Choroid plexus epithelial cell (primary cell): Measurements from ENCODE around the gene TRAP1.

Experiments used
- DNase-seq: peaks from one replicate; pipeline ENCODE4 v3.0.0-alpha.2; 2010; ENCODE audit warnings: low read depth
- H3K4me3 ChIP-seq: 2 replicates; pipeline ENCODE4 v1.5.1; 2011; ENCODE audit warnings: low read depth, mild to moderate bottlenecking, control low read depth, low read length, moderate library complexity
- CTCF ChIP-seq: conservative IDR thresholded peaks from 2 replicates; pipeline ENCODE4 v1.5.1; 2011; ENCODE audit warnings: low read depth, mild to moderate bottlenecking, control low read depth, inconsistent platforms, low read length, moderate library complexity

Gene TRAP1

DNA sequence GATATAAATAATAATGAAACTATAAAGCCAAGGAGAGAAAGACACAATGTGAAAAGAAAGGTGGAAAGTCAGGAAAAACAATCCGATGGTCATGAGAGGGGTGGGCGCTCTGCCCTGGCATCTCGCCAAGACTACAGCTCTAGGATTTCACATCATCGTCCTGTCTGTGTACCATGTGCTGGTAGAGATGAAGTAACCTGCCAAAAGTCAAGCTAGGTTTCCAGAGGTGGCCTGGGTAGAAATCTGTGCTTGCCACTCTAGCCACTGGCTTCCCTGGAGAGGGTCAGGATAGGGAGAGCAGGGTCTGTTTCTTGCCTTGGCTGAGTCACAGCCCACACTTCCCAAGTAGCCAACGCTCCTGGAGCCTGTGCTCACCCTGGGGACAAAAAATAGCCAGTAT lies 31.0 kb upstream of the TRAP1 start:
- TF ChIP-seq CTCF: no peak
- no peak overlapping the region for H3K4me3 ChIP-seq
- peak; percentile 17 for DNase-seq

DNA sequence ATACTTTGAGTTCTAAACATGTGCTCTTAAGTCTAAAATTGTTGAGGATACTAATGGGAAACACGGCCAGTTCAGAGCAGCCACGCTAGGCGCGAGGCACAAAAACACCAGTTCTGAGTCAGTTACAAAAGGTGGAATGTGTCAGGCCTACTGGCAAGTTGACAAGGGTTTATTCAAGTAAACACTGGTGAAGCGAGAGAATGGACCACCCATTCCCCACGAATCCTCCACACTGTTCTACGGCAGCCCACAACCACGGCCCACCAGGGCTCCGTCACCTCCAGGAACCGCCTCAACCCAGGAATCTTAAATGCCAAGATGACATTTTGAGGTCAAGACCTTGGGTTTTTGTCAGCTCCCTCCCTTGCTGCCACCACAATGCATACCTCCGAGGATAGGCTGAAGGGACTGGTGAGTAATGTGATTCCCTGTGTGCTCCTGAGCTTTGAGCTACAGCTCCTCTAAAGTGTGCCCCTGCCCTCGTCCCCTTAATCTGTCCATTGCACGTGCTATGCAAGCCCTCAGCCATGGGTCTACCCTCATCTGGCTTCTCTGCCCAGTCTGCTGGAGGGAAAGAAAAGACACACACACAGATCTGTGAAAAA lies 28.5 kb upstream of the TRAP1 start:
- no peak for TF ChIP-seq CTCF
- peak; percentile 83 for DNase-seq
- H3K4me3 ChIP-seq: no peak overlapping the region

- no peak for TF ChIP-seq CTCF
- no peak for DNase-seq
- H3K4me3 ChIP-seq: no peak overlapping the region
These were observed 26.7 kb upstream of the TRAP1 start for GRCh38 chr16:3744018-3744417.

DNA sequence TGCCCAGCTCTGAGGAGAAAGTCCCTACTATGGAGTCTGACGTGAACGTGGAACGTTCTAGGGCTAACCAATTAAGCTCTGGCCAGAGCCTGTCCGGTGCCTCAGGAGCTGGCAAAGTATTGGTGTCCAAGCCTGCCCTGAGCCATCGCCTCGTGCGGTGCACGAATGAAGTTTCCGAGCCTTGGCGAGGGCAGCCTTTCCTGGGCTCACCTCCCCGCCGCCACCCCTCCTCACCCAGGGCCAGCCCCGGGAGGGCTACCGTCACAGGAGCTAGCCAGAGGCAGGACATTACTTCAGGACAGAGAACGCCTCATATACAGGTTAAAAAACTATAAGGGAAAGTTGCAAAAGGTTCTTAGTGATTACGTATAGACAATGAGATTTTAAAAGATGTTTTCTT lies 23.6 kb upstream of the TRAP1 start:
- DNase-seq: no peak
- H3K4me3 ChIP-seq: no peak overlapping the region
- no peak for TF ChIP-seq CTCF

DNA sequence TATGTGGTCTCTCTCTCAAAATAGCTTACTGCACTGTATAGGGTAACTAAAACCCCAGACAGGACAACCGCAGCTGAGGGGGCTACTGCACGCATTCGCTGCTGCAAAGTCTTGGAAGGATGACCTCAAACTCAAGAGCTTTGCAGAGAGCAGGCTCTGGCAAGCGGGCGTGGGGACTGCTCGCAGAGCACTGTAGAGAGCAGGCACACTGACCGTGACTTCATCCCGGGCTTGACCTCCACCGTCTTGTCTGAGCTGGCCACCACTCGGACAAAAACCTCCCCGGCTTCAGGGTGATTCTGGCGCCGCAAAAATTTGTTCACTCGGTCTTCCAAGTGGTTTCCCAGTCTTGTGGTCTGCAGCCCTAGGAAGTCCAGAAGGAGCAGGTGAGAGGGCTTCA lies 22.9 kb upstream of the TRAP1 start:
- no peak for TF ChIP-seq CTCF
- DNase-seq: no peak
- no peak overlapping the region for H3K4me3 ChIP-seq

- no peak for DNase-seq
- no peak for TF ChIP-seq CTCF
- H3K4me3 ChIP-seq: no peak overlapping the region
These were observed 22.3 kb upstream of the TRAP1 start for GRCh38 chr16:3739636-3740035.

- no peak overlapping the region for H3K4me3 ChIP-seq
- DNase-seq: no peak
- TF ChIP-seq CTCF: no peak
These were observed 21.2 kb upstream of the TRAP1 start for GRCh38 chr16:3738541-3738940.
